Astrocyte of the spinal cord (primary cell): Measurements from ENCODE around the gene PPIP5K2.

ENCODE experiments used
- DNase-seq: peaks from one replicate; pipeline ENCODE4 v3.0.0; 2011; ENCODE audit warnings: low read depth, low spot score
- H3K4me3 ChIP-seq: 2 replicates; pipeline ENCODE4 v1.5.1; 2011; ENCODE audit warnings: low read depth, mild to moderate bottlenecking, low read length, moderate library complexity
- in situ Hi-C: cut with HindIII; loops from 2 replicates; pipeline ENCODE4 v1.10.0; 2017; ENCODE audit warnings: low sequenced_read_pairs
- TF ChIP-seq, protein P1 (sequence below): IDR thresholded peaks from 2 replicates; pipeline ENCODE4 v1.5.1; 2012; ENCODE audit warnings: low read depth, mild to moderate bottlenecking, low read length, inconsistent platforms

Gene PPIP5K2

DNA sequence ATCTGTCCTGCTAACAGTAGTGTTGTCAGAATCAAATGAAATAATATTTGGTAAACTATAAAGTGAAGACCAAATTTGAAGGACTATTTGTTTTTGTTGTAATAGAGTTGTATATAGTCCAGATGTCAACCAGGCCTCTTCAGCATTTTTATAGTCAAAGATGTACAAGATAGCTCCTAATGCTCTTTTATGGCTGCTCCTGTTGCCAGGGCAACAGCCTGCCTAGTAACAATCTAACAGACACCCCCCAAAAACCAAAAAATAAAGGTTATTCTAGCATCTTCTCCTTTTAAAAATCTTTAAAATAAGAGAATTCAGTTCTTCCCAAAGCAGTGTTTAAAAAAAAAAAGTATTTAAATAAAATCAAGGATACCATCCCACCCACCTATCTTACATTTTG, 89.0 kb downstream of the PPIP5K2 start:
- no peak overlapping the region for H3K4me3 ChIP-seq
- DNase-seq = no peak
- TF ChIP-seq, protein P1, sequence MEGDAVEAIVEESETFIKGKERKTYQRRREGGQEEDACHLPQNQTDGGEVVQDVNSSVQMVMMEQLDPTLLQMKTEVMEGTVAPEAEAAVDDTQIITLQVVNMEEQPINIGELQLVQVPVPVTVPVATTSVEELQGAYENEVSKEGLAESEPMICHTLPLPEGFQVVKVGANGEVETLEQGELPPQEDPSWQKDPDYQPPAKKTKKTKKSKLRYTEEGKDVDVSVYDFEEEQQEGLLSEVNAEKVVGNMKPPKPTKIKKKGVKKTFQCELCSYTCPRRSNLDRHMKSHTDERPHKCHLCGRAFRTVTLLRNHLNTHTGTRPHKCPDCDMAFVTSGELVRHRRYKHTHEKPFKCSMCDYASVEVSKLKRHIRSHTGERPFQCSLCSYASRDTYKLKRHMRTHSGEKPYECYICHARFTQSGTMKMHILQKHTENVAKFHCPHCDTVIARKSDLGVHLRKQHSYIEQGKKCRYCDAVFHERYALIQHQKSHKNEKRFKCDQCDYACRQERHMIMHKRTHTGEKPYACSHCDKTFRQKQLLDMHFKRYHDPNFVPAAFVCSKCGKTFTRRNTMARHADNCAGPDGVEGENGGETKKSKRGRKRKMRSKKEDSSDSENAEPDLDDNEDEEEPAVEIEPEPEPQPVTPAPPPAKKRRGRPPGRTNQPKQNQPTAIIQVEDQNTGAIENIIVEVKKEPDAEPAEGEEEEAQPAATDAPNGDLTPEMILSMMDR = no peak
- in situ Hi-C loops = no loop called here

DNA sequence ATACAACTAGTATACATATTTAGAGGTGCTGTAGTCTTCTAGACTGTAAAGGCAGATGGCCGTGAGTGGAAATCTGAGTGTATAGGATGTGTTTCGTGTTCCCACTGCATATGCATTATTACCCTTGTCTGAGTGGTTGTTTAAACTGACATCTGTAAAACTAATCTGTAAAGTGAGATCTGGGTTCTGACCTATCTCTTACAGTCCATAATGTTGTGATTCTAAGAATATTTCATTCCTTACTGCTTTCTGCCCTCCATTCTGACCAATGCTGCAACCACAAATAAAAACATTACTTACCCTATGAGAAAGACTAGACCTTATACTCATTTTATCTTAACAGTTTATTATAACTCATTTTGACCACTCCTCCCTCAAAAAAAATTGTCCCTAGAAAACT, 90.9 kb downstream of the PPIP5K2 start:
- in situ Hi-C loops = no loop called here
- no peak overlapping the region for H3K4me3 ChIP-seq
- TF ChIP-seq, protein P1 = no peak
- DNase-seq = no peak

DNA sequence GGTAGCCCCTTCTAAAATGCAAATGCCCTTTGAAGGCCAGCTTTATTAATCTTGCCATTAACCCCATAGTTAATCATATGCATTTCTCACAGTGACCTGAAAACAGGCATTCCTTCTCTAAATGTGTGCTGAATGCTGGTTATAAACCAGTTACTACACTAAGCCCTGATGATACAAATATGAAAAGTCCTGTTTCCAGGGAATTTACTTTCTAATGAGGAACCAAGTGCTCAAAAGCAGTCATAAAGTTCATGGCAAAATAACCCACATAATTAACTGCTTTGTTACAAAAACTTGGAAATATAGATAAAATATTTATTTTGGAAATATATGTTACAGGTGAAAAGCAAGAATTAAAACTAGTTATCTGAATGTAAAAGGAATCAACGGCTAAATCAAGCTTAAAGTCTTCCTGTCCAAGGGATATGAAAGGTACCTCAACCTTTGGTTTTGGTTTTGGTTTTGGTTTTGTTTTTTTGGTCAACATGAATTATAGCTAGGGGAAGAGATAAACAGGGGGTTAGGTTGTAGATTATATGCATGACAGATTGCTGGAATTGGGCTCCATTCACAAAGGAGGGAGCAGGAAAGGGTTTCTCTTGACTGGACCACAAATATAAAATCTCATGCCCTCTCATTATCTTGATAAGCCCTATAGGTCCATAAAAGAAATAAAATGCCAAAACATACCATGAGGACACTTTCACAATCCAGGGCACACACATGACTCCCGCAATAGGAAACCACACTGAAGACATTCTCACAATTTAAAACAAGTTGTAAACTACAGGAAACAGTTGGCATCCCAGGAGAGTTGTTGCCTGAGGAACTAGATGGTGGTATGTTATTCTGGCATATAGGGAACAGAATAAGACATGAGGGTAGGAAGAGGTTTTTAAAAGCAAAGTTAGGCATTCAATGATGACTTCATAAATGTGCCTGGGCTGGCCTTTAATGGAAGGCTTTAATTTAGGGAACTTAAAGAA, 91.8 kb downstream of the PPIP5K2 start:
- in situ Hi-C loops = no loop called here
- TF ChIP-seq, protein P1 = no peak
- no peak for DNase-seq
- H3K4me3 ChIP-seq = no peak overlapping the region

DNA sequence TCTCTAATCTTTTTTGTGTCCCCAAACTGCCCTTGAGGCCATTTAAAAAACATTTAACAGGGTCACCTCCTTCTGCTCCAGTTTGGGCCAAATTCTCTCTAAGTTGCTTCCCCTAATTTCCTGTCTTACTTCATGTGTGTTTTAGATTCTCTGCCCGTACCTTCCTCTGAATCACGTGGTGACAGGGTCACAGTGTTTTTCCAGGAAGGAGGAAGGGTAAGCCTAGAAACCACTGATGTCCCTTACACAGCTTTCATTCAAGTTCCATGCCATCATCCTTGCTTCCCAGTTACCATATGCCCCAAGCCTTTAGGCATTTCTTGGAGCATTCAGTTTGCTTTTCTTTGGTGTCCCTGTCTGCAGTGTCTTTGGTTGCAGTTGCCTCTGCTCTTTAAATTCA, 96.0 kb downstream of the PPIP5K2 start:
- TF ChIP-seq, protein P1 = no peak
- H3K4me3 ChIP-seq = no peak overlapping the region
- in situ Hi-C loops = no loop called here
- DNase-seq = no peak

DNA sequence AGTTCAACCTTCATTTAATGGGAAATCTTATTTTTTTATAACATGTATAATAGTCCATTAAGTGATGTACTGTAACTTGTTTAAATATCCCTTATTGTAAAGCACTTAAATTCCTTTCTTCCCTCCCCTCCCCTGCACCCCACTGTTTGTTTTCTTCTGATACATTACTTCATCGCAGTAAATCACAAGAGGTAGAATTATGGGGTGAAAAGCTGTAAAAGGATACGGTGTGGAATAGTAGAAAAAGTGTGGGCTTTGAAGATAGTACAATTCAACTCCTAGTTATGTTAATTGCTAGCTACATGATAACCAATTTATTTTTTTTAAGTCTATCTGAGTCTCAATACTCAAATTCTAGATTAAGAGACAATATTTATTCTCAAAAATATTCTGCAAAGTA, 96.6 kb downstream of the PPIP5K2 start:
- in situ Hi-C loops = no loop called here
- DNase-seq = no peak
- TF ChIP-seq, protein P1 = no peak
- H3K4me3 ChIP-seq = no peak overlapping the region

DNA sequence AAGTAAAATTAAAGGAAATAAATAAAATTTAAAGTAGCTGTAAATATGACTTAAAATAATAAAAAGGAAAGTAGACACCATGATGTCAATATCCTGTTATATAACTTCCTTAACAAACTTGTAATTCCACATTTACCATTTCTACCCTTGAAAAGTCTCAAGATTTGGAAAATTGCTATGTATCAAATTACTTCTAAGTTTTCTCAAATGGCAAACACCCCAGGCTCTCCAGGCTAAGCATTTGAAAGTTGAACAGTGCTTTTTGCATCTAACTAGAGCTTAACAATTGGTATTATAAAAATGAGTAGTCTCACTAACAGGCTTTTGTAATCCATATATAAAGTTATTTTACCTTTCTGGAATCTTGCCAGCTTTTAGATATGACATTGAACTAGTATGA, 97.0 kb downstream of the PPIP5K2 start:
- DNase-seq = peak; percentile 32
- in situ Hi-C loops = no loop called here
- TF ChIP-seq, protein P1 = no peak
- H3K4me3 ChIP-seq = no peak overlapping the region
